ENCODE results near the gene SNPH. TPM values are rescaled to one million over a fixed set of nuclear protein-coding genes. Genes with fewer than 3 reads are reported as not detected.

The SNPH gene
- total RNA-seq, 1 donor from 2014 or later = 15.1 TPM

DNA sequence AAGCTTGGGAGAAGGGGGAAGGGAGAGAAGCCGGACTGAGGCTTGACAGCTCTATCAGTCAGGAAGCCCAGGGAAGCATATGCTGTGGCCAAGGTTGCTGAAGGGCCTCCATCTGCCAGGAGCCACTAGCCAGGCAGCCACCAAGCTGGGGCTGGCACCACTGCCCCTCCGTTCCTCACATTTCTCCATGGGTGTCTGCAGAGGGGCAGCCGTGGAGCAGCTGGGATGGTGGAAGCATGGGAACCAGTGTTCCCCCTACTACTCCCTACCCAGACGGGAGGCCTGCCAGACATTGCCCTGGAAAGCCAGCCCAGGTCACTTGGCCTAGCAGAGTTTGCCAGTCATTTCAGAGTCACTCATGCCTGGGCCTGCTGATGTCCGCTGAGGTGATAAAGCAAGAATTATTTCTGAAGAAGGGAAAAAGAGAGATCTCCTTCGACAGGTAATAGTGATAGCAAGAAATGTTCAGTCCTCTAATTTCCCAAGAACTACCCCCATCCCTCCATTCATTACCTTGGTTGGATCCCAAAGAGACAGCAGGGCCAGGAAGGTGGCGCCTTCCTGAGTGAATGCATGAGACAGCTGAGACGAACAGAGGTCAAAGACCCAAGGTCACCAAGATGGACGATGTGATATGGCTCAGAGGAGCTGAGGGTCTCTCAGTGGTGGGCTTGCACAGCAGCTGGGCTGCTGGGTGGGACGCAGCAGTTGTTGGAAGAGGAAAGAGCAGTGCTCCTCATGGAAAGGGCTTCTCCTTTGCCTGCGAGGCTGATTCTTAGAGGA lies 21.9 kb downstream of the SNPH start:
- no peak for DNase-seq (ENCODE audit: low spot score)

DNA sequence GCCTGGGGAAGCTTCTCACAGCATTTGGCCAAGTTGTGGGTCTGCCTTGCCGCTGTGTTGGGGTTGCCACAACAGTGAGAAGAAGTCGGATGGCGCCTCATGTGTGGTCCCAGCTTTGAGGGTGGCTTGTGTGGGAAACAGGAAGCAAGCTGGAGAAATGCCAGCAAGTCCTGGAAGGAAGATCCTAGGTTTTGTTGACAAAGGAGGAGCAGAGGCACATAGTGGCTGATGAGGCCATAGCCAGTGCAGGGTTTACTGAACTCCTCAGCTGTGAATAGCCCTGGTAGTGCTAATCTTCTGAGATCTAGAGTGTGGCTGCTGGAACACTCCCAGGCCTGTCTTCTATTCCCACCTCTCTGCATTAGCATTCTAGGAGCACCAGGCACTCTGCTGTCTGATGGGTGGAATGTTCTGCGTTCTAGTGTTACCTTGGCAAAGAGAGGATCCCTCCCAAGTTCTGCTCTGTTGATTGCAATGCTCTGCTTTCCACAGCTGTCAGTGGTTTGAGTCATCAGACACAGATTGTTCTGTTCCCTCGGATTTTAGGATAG lies 25.2 kb downstream of the SNPH start:
- no peak for DNase-seq (ENCODE audit: low spot score)

DNA sequence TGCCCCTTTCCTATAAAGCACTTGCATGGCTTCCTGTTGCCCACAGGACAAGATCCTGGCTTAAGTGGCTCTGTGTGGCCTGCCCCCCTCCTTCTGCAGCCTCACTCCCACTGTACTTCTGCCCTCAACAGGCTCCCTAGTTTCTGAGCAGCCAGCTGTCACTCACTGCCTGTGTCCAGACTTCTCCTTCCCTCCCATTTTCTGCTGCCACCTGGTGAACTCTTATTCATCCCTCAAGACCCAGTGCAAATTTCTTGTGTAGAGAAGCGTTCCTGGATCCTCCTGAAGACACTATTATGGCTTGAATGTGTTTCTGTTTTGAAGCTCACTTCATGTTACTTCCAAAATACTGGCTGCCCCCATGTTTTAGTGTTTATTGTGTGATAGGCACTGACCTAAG lies 26.5 kb downstream of the SNPH start:
- DNase-seq (ENCODE audit: low spot score) = no peak

DNA sequence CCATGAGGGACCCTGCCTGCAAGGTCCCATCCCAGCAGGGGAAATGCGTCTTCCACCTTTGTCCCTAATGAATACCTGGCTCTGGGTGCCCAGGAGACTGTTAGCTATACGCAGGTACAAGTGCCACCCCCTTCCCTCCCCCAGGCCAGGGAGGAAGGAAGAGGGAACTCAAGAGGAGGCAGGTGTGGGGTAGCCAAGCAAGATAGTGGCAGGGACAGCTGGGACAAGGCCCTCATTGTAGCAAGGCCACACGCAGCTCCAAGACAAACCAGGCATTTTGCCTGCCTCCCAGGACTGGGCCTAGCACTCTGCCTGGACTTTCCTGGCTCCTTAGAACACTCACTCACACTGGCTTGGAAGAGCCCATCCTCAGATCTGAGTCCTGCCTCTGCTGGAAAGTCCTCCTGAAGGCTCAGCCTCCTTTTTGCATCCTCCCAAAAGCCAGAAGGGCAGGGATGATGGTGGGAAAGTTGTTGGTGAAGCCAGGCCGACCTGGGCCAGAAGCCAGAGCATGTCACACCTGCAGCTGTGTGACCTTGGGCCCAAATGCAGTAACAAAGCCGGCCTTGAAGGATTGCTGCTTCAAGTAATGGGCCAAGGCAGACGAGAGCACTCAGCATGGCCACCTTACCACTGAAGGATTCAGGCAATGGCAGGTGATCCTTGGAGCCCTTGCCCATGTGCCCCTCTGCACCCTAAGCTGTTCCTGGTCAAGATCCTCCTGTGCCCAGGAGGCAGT lies 27.7 kb downstream of the SNPH start:
- DNase-seq (ENCODE audit: low spot score) = no peak

DNA sequence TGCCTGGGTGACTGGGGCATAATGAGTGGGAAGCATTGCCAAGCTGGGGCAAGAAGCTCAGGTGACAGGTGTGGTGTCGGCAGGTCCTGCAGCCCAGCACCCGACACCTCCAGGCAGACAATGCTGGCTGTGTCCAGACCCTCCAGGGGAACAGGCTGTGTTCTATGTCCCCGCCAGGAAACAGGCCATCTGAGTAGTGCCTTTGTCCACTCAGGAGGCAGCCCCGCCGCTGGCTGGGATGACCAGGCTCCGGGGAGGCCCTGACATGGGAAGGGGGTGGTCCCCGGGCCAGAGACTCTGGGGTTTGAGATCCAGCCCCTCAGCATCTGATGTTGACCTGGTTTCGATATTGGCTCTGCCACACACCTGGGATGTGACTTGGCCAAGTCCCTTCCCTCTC lies 28.4 kb downstream of the SNPH start:
- DNase-seq (ENCODE audit: low spot score) = no peak

DNA sequence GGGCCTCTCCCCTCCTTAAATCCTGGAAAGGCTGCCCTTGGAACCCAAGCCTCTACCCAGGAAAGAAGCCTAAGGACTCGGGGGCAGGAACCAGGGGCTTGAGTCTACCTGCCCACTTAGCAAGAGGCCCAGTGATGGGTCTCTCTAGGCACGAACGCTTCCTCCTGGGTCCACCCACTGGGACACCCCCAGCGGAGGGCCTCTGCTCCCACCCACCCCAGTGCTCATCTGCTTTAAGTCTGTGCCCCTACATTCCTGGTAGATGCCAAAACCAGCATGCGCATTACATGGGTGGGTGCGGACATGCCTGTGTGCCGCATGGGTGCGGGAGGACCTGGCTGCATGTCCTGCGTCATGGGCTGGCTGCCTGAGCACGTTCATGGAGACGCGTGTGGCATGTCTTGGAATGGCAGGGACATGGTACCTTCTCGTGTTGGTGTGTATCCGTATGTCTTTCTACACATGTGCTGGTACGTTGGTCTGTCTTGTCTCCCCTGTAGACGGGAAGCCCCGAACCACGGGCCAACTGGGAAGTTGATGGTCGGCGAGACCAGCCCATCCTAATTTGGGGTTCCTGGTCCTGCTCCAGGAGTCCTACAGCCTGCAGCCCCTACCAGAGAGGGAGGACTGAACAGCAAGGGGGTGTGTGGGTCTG lies 29.3 kb downstream of the SNPH start:
- DNase-seq (ENCODE audit: low spot score) = no peak

DNA sequence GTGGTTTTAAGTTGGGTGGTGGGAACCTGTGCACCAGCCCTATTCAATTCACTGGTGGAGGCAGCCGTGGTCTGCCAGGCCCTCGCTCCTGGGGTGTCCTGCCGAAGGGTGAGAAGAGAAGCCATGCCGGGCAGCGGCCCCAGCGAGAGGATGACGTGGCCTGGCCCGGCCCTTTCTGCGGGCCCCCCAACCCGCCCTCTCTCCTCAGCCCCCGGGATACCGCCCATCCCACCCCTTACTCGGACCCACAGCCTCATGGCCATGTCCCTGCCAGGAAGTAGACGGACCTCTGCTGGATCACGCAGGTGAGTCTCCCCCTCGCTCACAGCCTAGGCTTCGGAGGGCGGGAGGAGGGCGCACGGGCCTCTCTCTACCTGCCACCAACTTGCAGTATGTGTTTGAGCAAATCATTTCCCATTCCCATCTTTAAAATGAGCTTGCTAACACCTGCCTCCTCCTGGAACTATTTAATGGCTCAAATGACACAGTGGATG lies 30.1 kb downstream of the SNPH start:
- no peak for DNase-seq (ENCODE audit: low spot score)

DNA sequence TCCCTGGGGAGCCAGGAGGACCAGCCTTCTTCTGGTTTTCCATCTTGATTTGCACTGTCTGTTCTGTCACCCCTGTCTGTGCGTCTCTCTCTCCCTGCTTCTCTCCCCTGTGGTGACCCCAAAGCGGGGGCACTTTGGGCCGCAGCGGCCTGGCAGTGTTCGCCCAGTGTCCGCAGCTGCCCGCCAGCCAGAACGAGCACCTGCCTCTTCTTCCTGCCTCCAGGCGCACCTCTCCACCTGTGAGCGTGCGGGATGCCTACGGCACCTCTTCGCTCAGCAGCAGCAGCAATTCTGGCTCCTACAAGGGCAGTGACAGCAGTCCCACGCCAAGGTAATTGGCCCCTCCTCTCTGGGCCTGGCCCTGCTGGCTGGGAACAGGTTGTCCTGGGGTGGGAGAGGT lies 30.8 kb downstream of the SNPH start:
- no peak for DNase-seq (ENCODE audit: low spot score)

DNA sequence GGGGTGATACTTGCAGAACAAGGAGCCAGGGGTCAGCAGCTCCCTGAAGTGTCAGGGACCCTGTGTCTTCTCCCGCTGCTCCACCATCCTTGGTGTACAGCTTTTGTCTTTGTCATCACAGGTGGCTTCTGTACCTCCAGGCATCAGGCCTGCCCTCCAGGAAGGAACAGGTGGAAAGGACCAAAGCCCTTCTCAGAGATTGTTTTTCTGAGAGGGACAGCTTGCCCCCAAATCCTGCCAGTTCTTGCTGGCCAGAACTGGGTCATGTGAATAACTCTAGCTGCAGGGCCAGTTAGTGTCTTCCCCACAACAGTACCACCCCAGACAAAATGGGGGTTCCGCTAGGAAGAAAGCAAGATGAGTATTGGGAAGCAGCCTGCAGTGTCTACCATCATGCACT lies 31.4 kb downstream of the SNPH start:
- no peak for DNase-seq (ENCODE audit: low spot score)

DNA sequence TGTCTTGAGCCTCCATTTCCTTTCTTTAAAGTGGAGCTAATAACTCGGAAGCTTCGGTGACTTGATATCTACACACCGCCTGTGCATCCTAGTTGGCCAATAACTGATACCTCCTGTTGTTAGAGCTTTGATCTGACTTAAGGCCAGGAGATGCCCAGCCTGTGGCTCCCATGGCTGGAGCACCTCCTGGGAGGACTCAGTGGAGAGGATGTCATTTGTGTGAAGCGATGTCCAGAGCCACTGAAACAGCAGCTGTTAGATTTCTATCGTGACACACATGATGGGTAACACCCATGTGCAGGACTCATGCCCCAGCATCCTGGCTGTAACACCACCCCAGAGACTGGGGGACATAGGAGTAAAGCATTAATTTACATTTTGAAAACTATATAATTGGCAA lies 32.1 kb downstream of the SNPH start:
- DNase-seq (ENCODE audit: low spot score) = no peak

DNA sequence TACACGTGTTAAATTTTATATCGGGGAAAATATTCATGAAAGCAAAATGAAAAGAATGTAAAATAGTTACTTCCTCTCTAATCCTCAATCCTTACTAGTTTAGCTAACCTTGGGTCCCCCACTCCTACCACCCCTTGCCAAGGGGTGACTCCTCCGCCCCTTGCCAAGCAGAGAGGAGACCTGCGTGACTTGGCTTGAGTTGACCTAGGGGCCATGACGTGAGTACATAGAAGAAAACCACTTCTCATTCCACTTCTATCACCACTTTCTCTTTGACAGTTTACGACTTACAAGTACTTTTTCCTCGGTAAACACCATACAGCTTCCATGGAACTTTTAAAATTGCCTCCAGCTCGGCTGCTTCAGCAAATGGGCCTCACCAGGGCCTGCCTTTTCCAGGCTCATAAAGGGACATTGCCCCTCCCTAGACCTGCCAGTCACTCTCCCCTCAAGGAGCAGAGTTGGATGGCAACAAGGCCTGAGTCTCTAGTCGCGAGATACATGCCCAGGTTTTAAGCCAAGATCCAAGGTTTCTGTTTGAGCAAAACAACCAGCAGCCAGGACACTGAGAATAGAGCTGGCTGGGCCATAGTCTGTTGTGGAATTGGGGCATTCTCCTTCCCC lies 32.9 kb downstream of the SNPH start:
- DNase-seq (ENCODE audit: low spot score) = no peak

DNA sequence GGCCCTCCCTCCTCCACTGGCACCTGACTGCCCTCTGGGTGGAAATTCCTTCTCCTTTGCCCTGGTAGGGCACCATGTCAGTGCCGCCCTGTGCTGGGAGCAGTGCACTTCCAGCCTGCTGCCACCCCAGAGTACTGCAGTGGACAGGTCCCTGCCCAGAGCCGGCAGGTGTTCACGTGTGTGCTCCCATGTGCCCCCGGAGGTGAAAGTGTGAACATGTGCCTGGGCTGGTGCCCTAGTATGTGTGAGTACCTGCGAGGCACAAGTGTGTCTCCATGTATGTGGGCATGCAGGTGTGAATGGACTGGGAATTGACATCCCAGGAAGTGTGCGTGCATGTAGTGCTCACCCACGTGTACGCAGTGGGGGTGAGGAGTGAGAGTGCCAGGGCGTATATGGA lies 33.4 kb downstream of the SNPH start:
- DNase-seq (ENCODE audit: low spot score) = no peak

DNA sequence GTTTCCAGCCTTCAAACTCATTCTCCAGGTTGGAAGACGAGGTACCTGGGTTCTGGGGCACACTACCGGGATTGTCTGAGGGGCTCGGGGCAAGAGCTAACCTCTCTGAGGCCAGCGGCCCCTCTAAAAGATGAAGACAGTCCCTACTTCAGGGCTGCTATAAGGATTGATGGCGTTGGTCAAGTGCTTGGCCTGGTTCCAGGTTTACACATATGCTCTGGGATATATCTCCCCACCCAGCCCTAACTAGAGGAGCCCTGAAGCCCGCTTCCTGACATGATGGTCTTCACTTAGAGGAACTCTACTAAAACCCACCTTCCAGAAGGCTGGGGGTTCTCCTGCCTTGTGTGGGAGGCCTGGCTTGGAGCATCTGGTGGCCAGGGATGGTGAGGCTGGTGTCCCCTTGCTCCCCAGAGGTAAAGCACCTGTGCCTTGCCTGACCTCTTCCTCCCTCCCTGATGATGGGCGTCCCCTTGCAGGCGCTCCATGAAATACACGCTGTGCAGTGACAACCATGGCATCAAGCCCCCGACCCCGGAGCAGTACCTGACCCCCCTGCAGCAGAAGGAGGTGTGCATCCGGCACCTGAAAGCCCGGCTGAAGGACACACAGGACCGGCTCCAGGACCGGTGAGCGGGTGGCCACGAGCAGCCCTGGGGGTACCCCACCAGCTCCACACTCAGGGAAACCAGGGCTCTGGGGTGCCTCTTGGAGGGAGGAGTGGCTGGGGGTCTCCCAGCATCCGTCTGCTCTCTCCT lies 34.2 kb downstream of the SNPH start:
- DNase-seq (ENCODE audit: low spot score) = no peak

DNA sequence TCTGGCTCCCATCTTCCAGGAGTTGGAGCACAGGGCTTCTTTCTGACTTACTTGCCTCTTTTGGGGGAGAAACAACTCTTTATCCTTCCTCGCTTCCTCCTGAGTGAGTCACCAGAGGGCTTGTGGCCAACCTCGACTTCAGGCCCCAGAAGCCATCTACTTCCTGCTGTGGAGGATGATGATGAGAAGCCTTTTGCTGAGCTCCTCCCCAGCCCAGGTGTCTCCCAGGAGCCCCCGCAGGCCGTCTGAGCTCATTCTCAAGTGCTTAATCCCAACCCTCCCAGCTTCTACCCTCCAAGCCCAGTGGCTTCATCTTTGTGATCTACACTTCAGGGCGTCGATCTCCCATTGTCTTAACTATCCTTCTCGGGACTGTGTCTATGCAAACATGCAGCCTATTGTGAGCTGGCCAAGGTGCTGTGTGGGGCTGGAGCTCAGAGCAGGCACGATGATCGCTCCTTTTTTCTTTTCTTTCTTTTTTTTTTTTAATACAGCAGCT lies 35.0 kb downstream of the SNPH start:
- peak; percentile 34 for DNase-seq (ENCODE audit: low spot score)

DNA sequence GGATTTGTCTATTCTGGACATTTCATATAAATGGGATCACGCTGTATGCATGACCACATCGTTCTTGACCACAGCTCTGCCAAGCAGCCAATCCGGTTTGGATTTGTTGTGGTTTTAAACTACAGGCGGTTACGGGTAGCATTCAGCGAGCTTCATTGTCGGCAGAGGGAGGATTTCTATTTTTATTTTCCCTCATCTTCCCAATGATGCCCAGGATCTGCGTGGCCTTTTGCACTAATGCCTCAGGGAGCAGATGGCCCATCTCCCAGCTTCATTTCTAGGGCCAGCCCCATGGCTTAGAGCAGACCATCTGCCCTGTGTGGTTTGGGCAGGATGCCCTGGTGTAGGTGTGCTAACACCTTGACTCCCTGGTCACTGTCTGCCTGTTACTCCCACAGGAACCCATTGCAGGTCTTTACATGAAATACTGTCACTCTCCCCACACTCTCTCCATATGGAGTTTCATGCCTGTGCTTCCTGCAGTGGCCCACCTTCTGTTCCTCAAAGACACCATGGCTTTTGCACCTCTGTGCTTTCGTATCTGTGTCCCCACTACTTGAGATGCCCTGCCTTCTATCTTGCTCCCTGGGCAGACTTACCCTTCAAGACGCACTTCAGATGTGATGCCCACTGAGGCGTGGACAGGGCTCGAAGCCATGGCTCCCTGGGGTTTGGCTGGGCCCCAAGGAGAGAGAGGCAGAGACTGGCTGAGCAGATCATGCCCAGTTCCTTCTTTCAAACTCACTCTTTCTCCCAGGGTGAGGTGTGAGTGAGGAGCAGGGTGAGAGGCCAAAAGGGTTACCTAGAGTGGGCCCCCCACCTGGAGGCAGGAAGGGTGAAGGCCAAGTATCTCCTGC lies 36.8 kb downstream of the SNPH start:
- no peak for DNase-seq (ENCODE audit: low spot score)

DNA sequence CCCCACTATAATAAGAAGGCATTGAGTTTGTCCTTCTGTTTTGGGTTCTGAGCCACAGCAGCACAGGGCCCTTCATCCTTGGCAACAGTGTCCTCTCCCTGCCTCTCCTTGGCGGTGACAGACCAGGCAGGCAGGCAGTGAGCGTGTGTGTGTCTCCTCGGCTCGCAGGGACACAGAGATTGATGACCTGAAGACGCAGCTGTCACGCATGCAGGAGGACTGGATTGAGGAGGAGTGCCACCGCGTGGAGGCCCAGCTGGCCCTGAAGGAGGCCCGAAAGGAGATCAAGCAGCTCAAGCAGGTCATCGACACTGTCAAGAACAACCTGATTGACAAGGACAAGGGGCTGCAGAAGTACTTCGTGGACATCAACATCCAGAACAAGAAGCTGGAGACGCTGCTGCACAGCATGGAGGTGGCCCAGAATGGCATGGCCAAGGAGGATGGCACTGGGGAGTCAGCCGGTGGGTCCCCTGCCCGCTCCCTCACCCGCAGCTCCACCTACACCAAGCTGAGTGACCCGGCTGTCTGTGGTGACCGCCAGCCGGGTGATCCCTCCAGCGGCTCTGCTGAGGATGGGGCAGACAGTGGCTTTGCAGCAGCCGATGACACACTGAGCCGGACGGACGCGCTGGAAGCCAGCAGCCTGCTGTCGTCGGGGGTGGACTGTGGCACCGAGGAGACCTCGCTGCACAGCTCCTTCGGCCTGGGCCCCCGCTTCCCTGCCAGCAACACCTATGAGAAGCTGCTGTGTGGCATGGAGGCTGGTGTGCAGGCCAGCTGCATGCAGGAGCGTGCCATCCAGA lies 38.8 kb downstream of the SNPH start:
- DNase-seq (ENCODE audit: low spot score) = no peak

DNA sequence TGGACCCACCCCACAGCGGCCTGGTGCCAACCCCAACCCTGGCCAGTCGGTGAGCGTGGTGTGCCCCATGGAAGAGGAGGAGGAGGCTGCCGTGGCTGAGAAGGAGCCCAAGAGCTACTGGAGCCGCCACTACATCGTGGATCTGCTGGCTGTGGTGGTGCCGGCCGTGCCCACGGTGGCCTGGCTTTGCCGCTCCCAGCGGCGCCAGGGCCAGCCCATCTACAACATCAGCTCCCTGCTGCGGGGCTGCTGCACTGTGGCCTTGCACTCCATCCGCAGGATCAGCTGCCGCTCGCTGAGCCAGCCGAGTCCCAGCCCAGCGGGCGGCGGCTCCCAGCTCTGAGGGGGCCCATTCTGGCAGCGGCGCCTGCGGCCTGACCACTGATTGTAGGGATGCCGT lies 39.6 kb downstream of the SNPH start:
- DNase-seq (ENCODE audit: low spot score) = no peak

DNA sequence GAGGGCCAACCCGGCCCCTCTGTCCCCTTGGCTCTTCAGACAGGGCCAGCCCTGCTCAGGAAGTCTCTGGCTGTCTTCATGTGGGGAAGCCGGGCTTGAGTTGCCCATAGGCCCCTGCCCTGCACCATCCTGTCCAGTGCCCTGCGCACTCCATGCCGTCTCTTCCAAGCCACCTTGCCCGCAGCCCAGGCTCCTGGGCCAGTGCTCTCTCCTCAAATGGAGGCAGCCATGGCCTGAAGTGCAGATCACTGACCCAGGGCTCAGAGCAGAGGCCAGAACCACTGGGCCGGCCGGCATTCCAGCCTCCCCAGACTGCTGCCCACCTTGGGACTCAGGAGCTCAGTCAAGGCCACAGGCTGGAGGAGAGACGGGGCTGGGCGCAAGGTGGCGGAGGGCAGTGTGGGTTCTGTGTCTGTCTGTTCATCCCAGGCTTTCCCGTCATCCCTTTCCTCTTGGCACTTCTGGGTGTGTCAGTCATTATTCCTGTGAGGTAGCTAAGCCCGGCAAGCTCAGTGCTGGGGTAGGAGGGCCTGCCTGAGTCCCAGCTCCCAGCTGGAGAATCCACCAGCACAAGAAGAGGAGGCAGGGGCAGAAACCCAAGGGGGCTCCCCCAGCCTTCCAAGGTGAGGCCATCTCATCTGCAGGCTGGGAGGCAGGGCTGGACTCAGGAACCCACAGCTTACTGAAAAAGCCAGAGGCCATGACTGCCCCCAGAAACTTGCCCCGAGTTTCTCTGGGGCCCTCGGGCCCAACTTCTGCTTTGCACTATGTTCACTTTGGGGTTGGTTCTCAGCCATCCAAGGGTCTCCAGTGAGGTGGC lies 40.4 kb downstream of the SNPH start:
- no peak for DNase-seq (ENCODE audit: low spot score)
